GM12891 (cell line): ENCODE measurements around the gene ZNF619.
"Not testable (repeated sequence)": the region's sequence is repeated elsewhere in the genome, so short reads cannot be mapped to it uniquely, and the experiment has no call there.

Experiments used
- POLR2AphosphoS5 ChIP-seq: IDR thresholded peaks from 2 replicates; pipeline ENCODE4 v1.6.1; 2011; ENCODE audit warnings: low read depth, low read length, control low read depth
- POU2F2 ChIP-seq: IDR thresholded peaks from 2 replicates; pipeline ENCODE4 v1.6.1; 2011; ENCODE audit warnings: low read depth, mild to moderate bottlenecking, control low read depth, low read length, moderate library complexity
- TAF1 ChIP-seq: IDR thresholded peaks from 2 replicates; pipeline ENCODE4 v1.6.1; 2011; ENCODE audit warnings: low read depth, low read length, control low read depth

DNA sequence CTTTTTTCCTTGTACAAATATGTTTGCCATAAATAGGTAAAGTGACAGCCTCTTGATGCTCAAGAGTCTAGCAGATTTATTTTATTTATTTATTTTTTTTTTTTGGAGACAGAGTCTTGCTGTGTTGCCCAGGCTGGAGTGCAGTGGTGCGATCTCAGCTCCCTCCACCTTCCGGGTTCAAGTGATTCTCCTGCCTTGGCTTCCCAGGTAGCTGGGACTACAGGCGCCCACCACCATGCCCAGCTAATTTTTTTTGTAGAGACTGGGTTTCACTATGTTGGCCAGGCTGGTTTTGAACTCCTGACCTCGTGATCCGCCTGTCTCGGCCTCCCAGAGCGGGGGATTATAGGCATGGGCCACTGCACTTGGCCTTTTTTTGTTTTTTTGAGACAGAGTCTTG, 14.1 kb upstream of the ZNF619 start:
- not testable (repeated sequence) for TF ChIP-seq POLR2AphosphoS5, TAF1, POU2F2
